Measurements from ENCODE around the gene GGT6. TPM values are rescaled to one million over a fixed set of nuclear protein-coding genes. Genes with fewer than 3 reads are reported as not detected.

The GGT6 gene
- total RNA-seq, 3 donors from 2014 or later: 12.8 to 33.8 TPM; not detected in 1

DNA sequence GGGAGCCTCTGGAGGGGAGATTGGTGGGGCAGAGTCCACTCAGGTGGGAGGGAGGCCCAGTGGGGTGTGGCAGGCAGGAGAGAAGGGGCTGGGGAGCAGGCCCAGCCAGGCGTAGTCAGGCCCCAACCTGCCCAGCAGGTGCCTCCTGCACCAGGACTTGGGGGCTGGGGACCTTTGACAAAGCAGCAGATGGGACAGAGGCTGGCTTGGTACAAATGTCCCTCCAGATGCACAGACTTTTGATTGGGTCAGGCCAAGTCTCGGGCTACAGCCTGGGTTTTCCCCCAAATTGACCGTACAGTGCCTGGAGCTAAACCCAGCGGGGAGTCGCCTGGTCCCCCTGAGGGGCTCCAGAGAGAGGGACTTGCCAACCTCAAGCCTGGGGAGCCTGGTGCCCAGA is 411 bp downstream of the GGT6 start:
- Histone ChIP-seq H3K36me3 (no peaks in the 10 kb centered on the region), H3K4me1 (peaks cover 7 to 13% of the 10 kb centered on the region in 2 donors), H3K27ac (peak overlapping the region; percentile 75 to 77), H3K27me3 (no peaks in the 10 kb centered on the region), H3K9me3 (no peaks in the 10 kb centered on the region), H3K4me3 (peak overlapping the region in 2 of 3 donors; percentile 42 to 51)
- DNase-seq (ENCODE audit: low spot score in 2 of 2): no peak
- intact Hi-C loops (cut with DNase I; ENCODE audit: low total_unique reads): loop anchor here (10.0 kb wide), 2 partner anchors 55 to 135 kb away; no protein-coding TSS in a partner anchor
- TF ChIP-seq, protein P1, sequence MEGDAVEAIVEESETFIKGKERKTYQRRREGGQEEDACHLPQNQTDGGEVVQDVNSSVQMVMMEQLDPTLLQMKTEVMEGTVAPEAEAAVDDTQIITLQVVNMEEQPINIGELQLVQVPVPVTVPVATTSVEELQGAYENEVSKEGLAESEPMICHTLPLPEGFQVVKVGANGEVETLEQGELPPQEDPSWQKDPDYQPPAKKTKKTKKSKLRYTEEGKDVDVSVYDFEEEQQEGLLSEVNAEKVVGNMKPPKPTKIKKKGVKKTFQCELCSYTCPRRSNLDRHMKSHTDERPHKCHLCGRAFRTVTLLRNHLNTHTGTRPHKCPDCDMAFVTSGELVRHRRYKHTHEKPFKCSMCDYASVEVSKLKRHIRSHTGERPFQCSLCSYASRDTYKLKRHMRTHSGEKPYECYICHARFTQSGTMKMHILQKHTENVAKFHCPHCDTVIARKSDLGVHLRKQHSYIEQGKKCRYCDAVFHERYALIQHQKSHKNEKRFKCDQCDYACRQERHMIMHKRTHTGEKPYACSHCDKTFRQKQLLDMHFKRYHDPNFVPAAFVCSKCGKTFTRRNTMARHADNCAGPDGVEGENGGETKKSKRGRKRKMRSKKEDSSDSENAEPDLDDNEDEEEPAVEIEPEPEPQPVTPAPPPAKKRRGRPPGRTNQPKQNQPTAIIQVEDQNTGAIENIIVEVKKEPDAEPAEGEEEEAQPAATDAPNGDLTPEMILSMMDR (IDR thresholded peaks at IDR 0.05): no peak
- TF ChIP-seq POLR2AphosphoS5 (IDR thresholded peaks at IDR 0.05) (no peak), POLR2A (IDR thresholded peaks at IDR 0.05) (no peak)

DNA sequence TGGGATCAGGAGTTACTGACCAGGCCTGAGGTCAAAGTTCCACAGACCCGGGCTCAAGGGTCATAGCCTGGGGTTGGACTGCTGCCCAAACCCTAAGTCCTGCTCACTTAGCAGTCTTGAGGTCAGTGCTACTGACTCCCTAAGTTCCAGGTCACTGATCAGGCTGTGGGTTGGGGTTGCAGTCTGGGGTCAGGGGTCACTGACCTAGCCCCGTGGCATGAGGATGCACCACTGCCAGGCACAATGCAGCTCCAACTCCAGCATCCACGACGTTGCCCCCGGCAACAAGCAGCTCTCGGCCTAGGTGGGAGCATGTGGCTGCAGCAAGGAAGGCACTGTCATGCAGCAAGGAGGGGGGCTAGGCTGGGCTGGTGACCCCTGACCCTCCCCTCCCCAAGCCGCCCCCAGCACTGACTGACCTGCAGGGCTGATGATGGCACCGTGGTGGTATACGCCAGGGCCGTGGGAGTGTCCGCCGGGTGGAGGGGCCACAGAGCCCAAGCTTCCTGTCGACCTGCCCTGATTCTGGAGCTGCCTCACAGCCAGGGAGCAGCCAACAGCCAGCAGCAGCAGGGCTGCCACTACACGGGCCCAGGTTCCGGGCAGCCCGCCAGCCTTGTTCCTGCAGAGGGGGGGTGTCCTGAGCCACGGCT is 1.1 kb downstream of the GGT6 start:
- Histone ChIP-seq H3K4me3 (peak overlapping the region in 2 of 3 donors; percentile 42 to 51), H3K9me3 (no peaks in the 10 kb centered on the region), H3K36me3 (no peaks in the 10 kb centered on the region), H3K27me3 (no peaks in the 10 kb centered on the region), H3K4me1 (peaks cover 7 to 19% of the 10 kb centered on the region in 2 donors), H3K27ac (peak overlapping the region in 1 of 2 donors; percentile 30)
- intact Hi-C loops (cut with DNase I; ENCODE audit: low total_unique reads): no loop called here
- TF ChIP-seq POLR2AphosphoS5 (IDR thresholded peaks at IDR 0.05) (no peak), POLR2A (IDR thresholded peaks at IDR 0.05) (no peak)
- TF ChIP-seq, protein P1 (IDR thresholded peaks at IDR 0.05): no peak
- DNase-seq (ENCODE audit: low spot score in 2 of 2): no peak

DNA sequence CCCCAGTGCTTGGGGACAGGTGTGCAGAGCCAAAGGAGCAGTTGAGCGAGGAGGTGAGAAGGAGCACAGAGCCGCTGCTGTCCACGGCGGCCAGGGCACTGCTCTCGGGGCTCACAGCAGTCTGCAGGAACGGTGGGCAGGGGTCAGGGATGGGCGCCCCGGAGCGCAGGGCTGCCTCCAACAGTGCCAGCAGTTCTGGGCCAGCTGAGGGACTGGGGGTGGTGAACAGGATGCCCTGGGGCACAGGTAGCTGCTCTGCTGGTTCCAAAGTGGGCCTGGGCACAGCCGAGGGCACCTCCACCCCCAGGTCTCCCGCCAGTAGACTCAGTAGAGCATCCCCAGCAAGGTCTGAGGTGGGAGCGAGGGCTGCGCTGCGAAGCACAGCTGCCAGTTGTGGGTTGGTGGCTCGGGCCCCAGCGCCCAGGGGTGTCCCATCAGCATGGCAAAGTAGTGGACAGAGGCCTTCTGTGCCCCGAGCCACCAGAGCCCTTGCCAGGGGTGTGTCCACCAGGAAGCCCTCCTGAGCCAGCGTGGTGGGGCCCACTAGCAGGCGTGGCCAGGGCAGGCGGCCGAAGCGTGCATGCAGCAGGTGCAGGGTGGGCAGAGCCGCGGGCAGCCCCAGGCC is 1.9 kb downstream of the GGT6 start:
- Histone ChIP-seq H3K4me3 (peak overlapping the region in 1 of 3 donors; percentile 3), H3K27me3 (no peaks in the 10 kb centered on the region), H3K9me3 (no peaks in the 10 kb centered on the region), H3K27ac (no peak overlapping the region), H3K36me3 (no peaks in the 10 kb centered on the region), H3K4me1 (peaks cover 7 to 23% of the 10 kb centered on the region in 2 donors)
- no peak for DNase-seq (ENCODE audit: low spot score in 2 of 2)
- TF ChIP-seq POLR2AphosphoS5 (IDR thresholded peaks at IDR 0.05) (no peak), POLR2A (IDR thresholded peaks at IDR 0.05) (no peak)
- TF ChIP-seq, protein P1 (IDR thresholded peaks at IDR 0.05): no peak
- intact Hi-C loops (cut with DNase I; ENCODE audit: low total_unique reads): no loop called here

DNA sequence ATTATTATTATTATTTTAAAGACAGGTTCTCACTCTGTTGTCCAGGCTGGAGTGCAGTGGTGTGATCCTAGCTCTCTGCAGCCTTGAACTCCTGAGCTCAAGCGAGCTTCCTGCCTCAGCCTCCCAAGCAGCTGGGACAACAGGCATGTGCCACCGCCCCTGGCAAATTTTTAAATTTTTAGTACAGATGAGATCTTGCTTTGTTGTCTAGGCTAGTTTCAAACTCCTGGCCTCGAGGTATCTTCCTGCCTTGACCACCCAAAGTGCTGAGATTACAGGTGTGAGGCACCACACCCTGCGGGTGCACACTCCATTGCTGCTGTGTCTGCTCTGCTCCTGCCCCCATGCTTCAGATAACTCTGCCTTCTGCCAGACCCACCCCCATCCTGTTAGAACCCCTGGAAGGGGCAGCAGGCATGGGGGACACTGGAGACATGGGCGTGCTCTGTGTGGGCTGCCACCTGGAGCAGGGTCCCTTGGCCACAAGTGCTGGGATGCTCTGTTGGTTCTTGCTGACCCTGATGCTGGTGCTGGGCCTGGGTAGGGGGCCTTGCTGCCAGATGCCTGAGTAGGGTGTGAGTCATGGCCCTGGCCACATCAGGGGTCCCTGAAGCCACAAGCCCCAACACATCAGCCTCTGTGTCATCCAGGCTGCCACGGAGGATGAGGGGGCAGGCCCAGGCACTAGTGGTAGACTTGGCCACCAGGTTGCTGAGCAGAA is 2.6 kb downstream of the GGT6 start:
- no peak overlapping the region for H3K27ac ChIP-seq
- H3K9me3 ChIP-seq: no peaks in the 10 kb centered on the region
- intact Hi-C loops (cut with DNase I; ENCODE audit: low total_unique reads): no loop called here
- DNase-seq (ENCODE audit: low spot score in 2 of 2): no peak
- no peak overlapping the region for H3K4me3 ChIP-seq
- no peaks in the 10 kb centered on the region for H3K27me3 ChIP-seq
- H3K4me1 ChIP-seq: peaks cover 7 to 23% of the 10 kb centered on the region in 2 donors
- TF ChIP-seq POLR2A (IDR thresholded peaks at IDR 0.05) (no peak), POLR2AphosphoS5 (IDR thresholded peaks at IDR 0.05) (no peak)
- TF ChIP-seq, protein P1 (IDR thresholded peaks at IDR 0.05): no peak
- no peaks in the 10 kb centered on the region for H3K36me3 ChIP-seq

DNA sequence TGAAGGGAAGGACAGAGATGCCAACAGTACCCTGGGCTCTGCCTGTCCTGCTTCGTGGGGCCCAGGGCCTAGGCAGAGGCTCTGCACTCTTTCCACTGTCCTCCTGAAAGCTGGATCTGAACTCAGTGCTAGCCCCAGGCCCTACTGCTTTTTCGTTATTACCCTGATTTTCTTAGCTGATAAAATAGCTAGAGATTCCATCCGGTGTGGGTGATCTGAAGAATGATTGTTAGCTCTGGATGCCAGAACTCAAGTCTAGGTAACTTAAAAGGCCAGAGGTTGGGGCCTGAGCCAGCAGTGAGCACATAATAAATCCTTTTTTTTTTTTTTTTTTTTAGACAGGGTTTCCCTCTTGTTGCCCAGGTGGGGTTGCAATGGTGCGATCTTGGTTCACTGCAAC is 3.4 kb downstream of the GGT6 start:
- Histone ChIP-seq H3K36me3 (no peaks in the 10 kb centered on the region), H3K4me1 (peaks cover 7 to 23% of the 10 kb centered on the region in 2 donors), H3K27me3 (no peaks in the 10 kb centered on the region), H3K4me3 (no peak overlapping the region), H3K27ac (no peak overlapping the region), H3K9me3 (no peaks in the 10 kb centered on the region)
- DNase-seq (ENCODE audit: low spot score in 2 of 2): no peak
- no peak for TF ChIP-seq POLR2AphosphoS5 (IDR thresholded peaks at IDR 0.05)
- no peak for TF ChIP-seq POLR2A (IDR thresholded peaks at IDR 0.05)
- TF ChIP-seq, protein P1 (IDR thresholded peaks at IDR 0.05): no peak
- intact Hi-C loops (cut with DNase I; ENCODE audit: low total_unique reads): no loop called here
